ENCODE data around the gene MGAT5B. TPM values are rescaled to one million over a fixed set of nuclear protein-coding genes. Genes with fewer than 3 reads are reported as not detected.

Gene MGAT5B
- total RNA-seq, 1 donor from 2014 or later = 6.2 TPM

DNA sequence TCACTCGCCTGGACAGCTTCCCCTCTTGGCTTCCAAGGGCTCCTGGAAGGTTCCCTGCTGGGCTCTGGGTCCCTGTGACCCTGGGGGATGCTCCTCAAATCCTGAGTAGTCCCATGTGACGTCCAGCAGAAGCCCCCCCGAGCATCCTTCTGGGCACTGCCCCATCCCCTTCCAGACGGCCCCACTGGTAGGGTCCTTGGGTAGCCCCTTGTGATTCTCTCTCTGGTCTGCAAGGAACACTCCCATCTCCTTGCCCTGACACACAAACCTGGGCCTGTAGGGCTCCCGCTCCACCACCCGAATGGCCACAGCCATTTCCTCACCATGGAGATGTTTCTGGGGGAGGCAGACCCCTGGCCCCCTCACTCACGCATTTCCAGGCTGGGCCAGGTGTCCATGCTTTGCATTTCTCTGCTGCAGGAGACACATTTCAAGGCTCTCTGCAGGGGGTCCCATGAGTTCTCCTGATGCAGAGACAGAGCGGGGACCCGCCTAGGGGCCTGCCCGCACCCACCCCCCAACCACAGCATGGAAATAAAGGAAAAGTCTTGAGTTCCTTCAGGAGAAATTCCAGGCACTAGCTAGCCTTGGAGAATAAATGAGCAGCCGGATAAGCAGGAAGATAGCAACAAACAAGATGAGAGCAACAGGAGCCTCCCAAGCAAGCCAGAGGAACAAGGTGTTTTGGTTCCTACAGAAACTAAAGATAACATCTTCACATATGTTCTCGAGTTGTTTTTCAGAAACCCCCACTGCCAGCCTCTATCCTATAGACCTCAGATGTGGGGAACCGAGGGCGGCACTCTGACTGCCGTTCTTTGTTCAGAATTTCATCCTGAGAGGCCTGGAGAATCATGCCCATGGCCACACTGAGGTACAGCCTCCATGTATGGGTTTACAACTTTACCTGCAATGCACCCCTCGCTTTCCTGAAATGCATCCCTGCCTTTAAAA lies 128.8 kb downstream of the MGAT5B start:
- Mint-ChIP-seq H3K4me3 (ENCODE audit: unreplicated experiment) (no peak overlapping the region), H3K9me3 (ENCODE audit: unreplicated experiment) (no peaks in the 10 kb centered on the region), H3K27me3 (ENCODE audit: unreplicated experiment) (peaks cover 2% of the 10 kb centered on the region), H3K27ac (ENCODE audit: unreplicated experiment) (no peak overlapping the region), H3K4me1 (ENCODE audit: unreplicated experiment) (peaks cover 23% of the 10 kb centered on the region), H3K36me3 (ENCODE audit: low read depth, unreplicated experiment) (no peaks in the 10 kb centered on the region)
- TF ChIP-seq, protein P1, sequence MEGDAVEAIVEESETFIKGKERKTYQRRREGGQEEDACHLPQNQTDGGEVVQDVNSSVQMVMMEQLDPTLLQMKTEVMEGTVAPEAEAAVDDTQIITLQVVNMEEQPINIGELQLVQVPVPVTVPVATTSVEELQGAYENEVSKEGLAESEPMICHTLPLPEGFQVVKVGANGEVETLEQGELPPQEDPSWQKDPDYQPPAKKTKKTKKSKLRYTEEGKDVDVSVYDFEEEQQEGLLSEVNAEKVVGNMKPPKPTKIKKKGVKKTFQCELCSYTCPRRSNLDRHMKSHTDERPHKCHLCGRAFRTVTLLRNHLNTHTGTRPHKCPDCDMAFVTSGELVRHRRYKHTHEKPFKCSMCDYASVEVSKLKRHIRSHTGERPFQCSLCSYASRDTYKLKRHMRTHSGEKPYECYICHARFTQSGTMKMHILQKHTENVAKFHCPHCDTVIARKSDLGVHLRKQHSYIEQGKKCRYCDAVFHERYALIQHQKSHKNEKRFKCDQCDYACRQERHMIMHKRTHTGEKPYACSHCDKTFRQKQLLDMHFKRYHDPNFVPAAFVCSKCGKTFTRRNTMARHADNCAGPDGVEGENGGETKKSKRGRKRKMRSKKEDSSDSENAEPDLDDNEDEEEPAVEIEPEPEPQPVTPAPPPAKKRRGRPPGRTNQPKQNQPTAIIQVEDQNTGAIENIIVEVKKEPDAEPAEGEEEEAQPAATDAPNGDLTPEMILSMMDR (IDR thresholded peaks at IDR 0.05; ENCODE audit: unreplicated experiment) = no peak
- no peak for DNase-seq (ENCODE audit: low spot score)

DNA sequence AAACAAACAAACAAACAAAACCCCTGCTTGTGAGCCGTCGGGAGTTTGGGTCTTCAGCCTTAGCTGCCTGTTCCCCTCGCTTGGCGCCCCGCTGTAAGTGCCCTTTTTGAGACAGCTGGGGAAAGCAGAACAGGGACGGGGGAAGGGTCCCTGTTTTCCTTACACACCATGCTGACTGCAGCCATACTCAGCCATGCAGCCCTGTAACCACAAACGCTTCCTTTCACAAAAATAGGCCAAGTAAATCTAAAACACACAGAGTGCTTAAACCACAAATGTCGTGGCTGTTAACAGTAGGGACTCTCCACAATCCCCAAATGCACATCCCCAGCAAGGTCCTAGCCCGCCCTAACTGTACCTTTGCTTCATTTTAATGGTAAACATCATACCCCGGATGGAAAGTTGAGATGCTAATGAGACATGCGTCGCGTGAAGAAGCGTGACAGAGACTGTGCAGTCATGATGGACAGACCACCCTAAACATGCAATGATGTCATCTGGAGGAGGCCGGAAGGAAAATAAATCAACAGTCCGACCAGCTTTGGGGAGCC lies 129.9 kb downstream of the MGAT5B start:
- no peaks in the 10 kb centered on the region for H3K9me3 Mint-ChIP-seq (ENCODE audit: unreplicated experiment)

DNA sequence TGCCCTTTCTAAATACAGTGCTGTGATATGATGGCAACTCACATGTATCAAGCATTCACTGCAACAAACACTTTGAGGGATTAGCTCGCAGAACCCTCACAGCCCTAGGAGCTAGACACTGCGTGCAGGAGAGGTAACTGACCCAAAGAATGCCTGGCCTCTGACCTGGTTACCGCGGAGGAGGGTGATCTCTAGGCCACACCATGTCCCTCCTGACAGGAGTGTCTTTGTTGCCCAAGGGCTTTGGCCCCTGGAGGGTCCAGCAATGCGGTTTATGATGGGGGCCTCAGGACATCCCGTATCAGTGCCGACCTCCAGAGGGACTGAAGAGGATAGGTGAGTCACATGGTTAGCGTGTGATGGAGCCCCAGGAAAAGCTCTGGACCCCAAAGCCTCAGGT lies 130.6 kb downstream of the MGAT5B start:
- no peaks in the 10 kb centered on the region for H3K9me3 Mint-ChIP-seq (ENCODE audit: unreplicated experiment)
- no peak for DNase-seq (ENCODE audit: low spot score)
- H3K36me3 Mint-ChIP-seq (ENCODE audit: low read depth, unreplicated experiment) = no peaks in the 10 kb centered on the region
- H3K27me3 Mint-ChIP-seq (ENCODE audit: unreplicated experiment) = peaks cover 2% of the 10 kb centered on the region
- H3K4me3 Mint-ChIP-seq (ENCODE audit: unreplicated experiment) = no peak overlapping the region
- TF ChIP-seq, protein P1 (IDR thresholded peaks at IDR 0.05; ENCODE audit: unreplicated experiment) = no peak
- no peak overlapping the region for H3K27ac Mint-ChIP-seq (ENCODE audit: unreplicated experiment)
- peaks cover 23% of the 10 kb centered on the region for H3K4me1 Mint-ChIP-seq (ENCODE audit: unreplicated experiment)

More for the DNA sequence above, 129.9 kb downstream of the MGAT5B start:
- peaks cover 2% of the 10 kb centered on the region for H3K27me3 Mint-ChIP-seq (ENCODE audit: unreplicated experiment)
- no peak for DNase-seq (ENCODE audit: low spot score)
- TF ChIP-seq, protein P1 (IDR thresholded peaks at IDR 0.05; ENCODE audit: unreplicated experiment) = no peak
- H3K36me3 Mint-ChIP-seq (ENCODE audit: low read depth, unreplicated experiment) = no peaks in the 10 kb centered on the region
- peaks cover 23% of the 10 kb centered on the region for H3K4me1 Mint-ChIP-seq (ENCODE audit: unreplicated experiment)
- H3K4me3 Mint-ChIP-seq (ENCODE audit: unreplicated experiment) = no peak overlapping the region
- H3K27ac Mint-ChIP-seq (ENCODE audit: unreplicated experiment) = no peak overlapping the region

Other genes starting within 250 kb of the MGAT5B start
- 0.77 TPM for gene ST6GALNAC1, start 224.6 kb upstream of the MGAT5B start, total RNA-seq (ENCODE audit: unreplicated experiment)
- 51.6 TPM for gene MXRA7, start 157.4 kb upstream of the MGAT5B start, total RNA-seq (ENCODE audit: unreplicated experiment)
- 25.6 TPM for gene JMJD6, start 141.8 kb upstream of the MGAT5B start, total RNA-seq (ENCODE audit: unreplicated experiment)
- 30.5 TPM for gene METTL23, start 141.6 kb upstream of the MGAT5B start, total RNA-seq (ENCODE audit: unreplicated experiment)
- gene SRSF2, start 131.1 kb upstream of the MGAT5B start, total RNA-seq (ENCODE audit: unreplicated experiment) = 215 TPM
- 37.3 TPM for gene MFSD11, start 130.3 kb upstream of the MGAT5B start, total RNA-seq (ENCODE audit: unreplicated experiment)